CD4-positive, alpha-beta T cell (primary cell): ENCODE results near the gene ZNF521. TPM values are rescaled to one million over a fixed set of nuclear protein-coding genes. Genes with fewer than 3 reads are reported as not detected.

Source experiments
- ATAC-seq: fragments of 200-7000 bp; cut with Tn5 transposase; one replicate; pipeline ENCODE4 v1.10.0; 2022; ENCODE audit warnings: mild to moderate bottlenecking; ENCODE audit not compliant: poor library complexity
- CTCF ChIA-PET: fragments of 350-600 bp; sonication (Branson Sonifier 250); formaldehyde crosslinking; loops from one replicate; lab custom pipeline; 2021; ENCODE audit warnings: antibody characterized with exemption, inconsistent platforms; lab: Charles Lee
- POLR2A ChIA-PET: fragments of 350-600 bp; sonication (Branson Sonifier 250); formaldehyde crosslinking; loops from one replicate; lab custom pipeline; 2021; ENCODE audit warnings: antibody characterized with exemption, inconsistent platforms; lab: Charles Lee
- DNase-seq, 14 experiments: peaks; one replicate each; pipeline ENCODE4 v3.0.0-alpha.2; 2013 to 2020; ENCODE audit warnings: mixed read lengths in 2 of 14
- H3K27ac ChIP-seq, 2 donors: one replicate each; pipeline versions ENCODE4 v1.5.1 to v1.7.0; 2013; ENCODE audit warnings: low read length in 2 of 2, low read depth in 1 of 2, mild to moderate bottlenecking in 1 of 2
- H3K27me3 ChIP-seq, 2 experiments: 1 replicate in 1 of 2; 2 replicates in 1 of 2; pipeline versions ENCODE4 v1.6.1 to v1.7.0; 2013; ENCODE audit warnings: low read length in 2 of 2, control low read depth in 1 of 2, mild to moderate bottlenecking in 1 of 2, moderate library complexity in 1 of 2; ENCODE audit not compliant: insufficient read depth in 2 of 2, control insufficient read depth in 1 of 2
- H3K36me3 ChIP-seq: one replicate; pipeline ENCODE4 v1.6.1; 2013; ENCODE audit warnings: low read length, control low read depth; ENCODE audit not compliant: insufficient read depth
- H3K4me1 ChIP-seq: one replicate; pipeline ENCODE4 v1.6.1; 2013; ENCODE audit warnings: low read length, control low read depth; ENCODE audit not compliant: insufficient read depth
- H3K4me3 ChIP-seq: one replicate; pipeline ENCODE4 v1.5.1; 2013; ENCODE audit warnings: mild to moderate bottlenecking, low read length, moderate library complexity
- H3K9me3 ChIP-seq, 2 experiments: 1 replicate in 1 of 2; 2 replicates in 1 of 2; pipeline versions ENCODE4 v1.6.1 to v1.7.0; 2013; ENCODE audit warnings: low read length in 2 of 2, mild to moderate bottlenecking in 2 of 2, control low read depth in 1 of 2, moderate library complexity in 1 of 2; ENCODE audit not compliant: control insufficient read depth in 1 of 2, insufficient read depth in 1 of 2
- H3K27ac Mint-ChIP-seq: one replicate; pipeline ENCODE4 v1.8.0; 2020; ENCODE audit warnings: mixed read lengths
- H3K27me3 Mint-ChIP-seq: one replicate; pipeline ENCODE4 v1.8.0; 2021; ENCODE audit warnings: mixed read lengths
- H3K36me3 Mint-ChIP-seq: one replicate; pipeline ENCODE4 v1.8.0; 2021; ENCODE audit warnings: low read depth, mixed read lengths
- H3K4me1 Mint-ChIP-seq: one replicate; pipeline ENCODE4 v1.8.0; 2021; ENCODE audit warnings: low read depth, mixed read lengths
- H3K4me3 Mint-ChIP-seq: one replicate; pipeline ENCODE4 v1.8.0; 2020; ENCODE audit warnings: mild to moderate bottlenecking, mixed read lengths
- H3K9me3 Mint-ChIP-seq: one replicate; pipeline ENCODE4 v1.8.0; 2020; ENCODE audit warnings: mixed read lengths
- intact Hi-C, 2 experiments: fragments of 100-400 bp; cut with DNase I in 1 of 2; cut with micrococcal nuclease in 1 of 2; formaldehyde crosslinking; loops; one replicate each; pipeline versions ENCODE4 v1.15.1 to v1.9.0; 2023 to 2025; cut with DNase I, micrococcal nuclease
- total RNA-seq, 174 experiments: library from RNA in 2 of 174; stranded (reverse) in 2 of 174; gene quantifications; one replicate each; pipeline ENCODE4 v1.2.3 and lab custom pipeline; 2021 to 2026
- TF ChIP-seq, protein P1 (sequence below): fragments of 200-600 bp; IDR thresholded peaks from one replicate; pipeline ENCODE4 v1.8.0; 2022; ENCODE audit warnings: antibody characterized with exemption, mild to moderate bottlenecking

Gene ZNF521
- total RNA-seq, 2 experiments from 2014 or later: not detected

DNA sequence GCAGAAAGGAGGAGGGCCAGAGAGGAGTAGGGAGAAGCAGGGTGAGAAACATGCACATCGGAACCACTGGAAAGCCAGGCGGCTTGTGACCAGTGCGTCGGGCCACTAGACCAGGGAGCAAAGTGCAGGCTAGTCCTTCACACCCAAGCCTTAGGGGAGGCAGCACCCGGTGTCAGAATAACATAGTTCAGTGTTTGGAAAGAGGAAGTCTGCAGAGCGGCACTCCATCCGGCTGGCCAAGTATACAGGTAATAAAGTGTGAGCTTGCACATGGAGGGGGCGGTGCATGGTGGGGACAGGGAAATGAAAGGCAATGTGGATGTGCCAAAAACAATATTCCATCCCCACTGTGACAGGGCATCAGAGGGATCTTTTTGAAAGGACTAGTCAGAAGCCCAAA is 69.7 kb downstream of the ZNF521 start:
- Mint-ChIP-seq H3K27me3 (peaks cover 5% of the 10 kb centered on the region), H3K27ac (no peak overlapping the region), H3K4me1 (no peaks in the 10 kb centered on the region), H3K9me3 (no peaks in the 10 kb centered on the region), H3K4me3 (no peak overlapping the region), H3K36me3 (no peaks in the 10 kb centered on the region)
- no peaks in the 10 kb centered on the region for H3K36me3 ChIP-seq
- no peak overlapping the region for H3K4me3 ChIP-seq
- TF ChIP-seq, protein P1, sequence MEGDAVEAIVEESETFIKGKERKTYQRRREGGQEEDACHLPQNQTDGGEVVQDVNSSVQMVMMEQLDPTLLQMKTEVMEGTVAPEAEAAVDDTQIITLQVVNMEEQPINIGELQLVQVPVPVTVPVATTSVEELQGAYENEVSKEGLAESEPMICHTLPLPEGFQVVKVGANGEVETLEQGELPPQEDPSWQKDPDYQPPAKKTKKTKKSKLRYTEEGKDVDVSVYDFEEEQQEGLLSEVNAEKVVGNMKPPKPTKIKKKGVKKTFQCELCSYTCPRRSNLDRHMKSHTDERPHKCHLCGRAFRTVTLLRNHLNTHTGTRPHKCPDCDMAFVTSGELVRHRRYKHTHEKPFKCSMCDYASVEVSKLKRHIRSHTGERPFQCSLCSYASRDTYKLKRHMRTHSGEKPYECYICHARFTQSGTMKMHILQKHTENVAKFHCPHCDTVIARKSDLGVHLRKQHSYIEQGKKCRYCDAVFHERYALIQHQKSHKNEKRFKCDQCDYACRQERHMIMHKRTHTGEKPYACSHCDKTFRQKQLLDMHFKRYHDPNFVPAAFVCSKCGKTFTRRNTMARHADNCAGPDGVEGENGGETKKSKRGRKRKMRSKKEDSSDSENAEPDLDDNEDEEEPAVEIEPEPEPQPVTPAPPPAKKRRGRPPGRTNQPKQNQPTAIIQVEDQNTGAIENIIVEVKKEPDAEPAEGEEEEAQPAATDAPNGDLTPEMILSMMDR: no peak
- no peak for DNase-seq
- CTCF ChIA-PET: no interaction called here
- ATAC-seq: no peak
- POLR2A ChIA-PET: no interaction called here
- H3K27me3 ChIP-seq: peaks cover 0 to 5% of the 10 kb centered on the region in 2 experiments
- H3K9me3 ChIP-seq: no peaks in the 10 kb centered on the region
- intact Hi-C loops: no loop called here
- H3K27ac ChIP-seq: no peak overlapping the region
- H3K4me1 ChIP-seq: no peaks in the 10 kb centered on the region

DNA sequence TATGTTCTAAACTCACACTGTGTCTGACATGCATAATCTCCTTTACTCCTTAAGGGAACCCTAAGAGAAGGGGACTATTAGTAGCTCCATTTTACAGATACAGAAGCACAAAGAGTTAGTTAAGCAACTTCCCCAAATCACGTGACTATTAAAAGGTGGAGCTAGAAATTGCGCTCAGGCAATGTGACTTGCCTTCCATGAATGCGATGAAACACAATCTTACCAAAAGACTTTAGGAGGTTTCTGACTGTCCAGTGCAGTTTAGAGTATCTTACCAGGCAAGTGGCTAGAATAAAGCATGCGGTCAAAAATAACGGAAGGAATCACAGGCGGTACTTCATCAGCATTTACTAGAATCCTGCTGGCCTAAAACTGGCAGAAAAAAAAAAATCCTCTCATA is 70.4 kb downstream of the ZNF521 start:
- no peak overlapping the region for H3K27ac Mint-ChIP-seq
- POLR2A ChIA-PET: no interaction called here
- peaks cover 0 to 5% of the 10 kb centered on the region in 2 experiments for H3K27me3 ChIP-seq
- CTCF ChIA-PET: no interaction called here
- no peaks in the 10 kb centered on the region for H3K9me3 Mint-ChIP-seq
- H3K27ac ChIP-seq: no peak overlapping the region
- no peaks in the 10 kb centered on the region for H3K36me3 ChIP-seq
- no peak for ATAC-seq
- H3K4me3 ChIP-seq: no peak overlapping the region
- H3K36me3 Mint-ChIP-seq: no peaks in the 10 kb centered on the region
- peaks cover 5% of the 10 kb centered on the region for H3K27me3 Mint-ChIP-seq
- TF ChIP-seq, protein P1: no peak
- H3K4me3 Mint-ChIP-seq: no peak overlapping the region
- no peaks in the 10 kb centered on the region for H3K4me1 ChIP-seq
- no peak for DNase-seq
- intact Hi-C loops: no loop called here
- no peaks in the 10 kb centered on the region for H3K9me3 ChIP-seq
- no peaks in the 10 kb centered on the region for H3K4me1 Mint-ChIP-seq

DNA sequence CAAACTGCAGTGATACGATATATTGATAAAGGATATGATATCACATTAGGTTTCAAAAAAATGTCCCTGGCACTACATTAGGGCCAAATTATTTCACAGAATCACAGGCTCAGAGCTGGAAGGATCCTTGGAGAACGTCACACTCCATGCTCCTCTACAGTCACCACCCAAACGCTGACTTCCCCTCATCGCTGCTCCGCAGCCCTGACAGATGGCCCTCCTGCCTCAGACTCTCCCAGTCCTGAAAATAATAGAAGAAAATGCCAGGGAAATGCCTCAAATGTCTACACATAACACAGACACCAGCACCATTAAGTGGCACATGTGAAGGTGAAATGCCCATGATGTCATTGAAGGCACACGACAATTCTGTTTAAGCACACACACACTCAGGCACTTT is 72.0 kb downstream of the ZNF521 start:
- Histone ChIP-seq H3K27me3 (peaks cover 0 to 5% of the 10 kb centered on the region in 2 experiments), H3K27ac (no peak overlapping the region), H3K4me1 (no peaks in the 10 kb centered on the region), H3K4me3 (no peak overlapping the region), H3K36me3 (no peaks in the 10 kb centered on the region), H3K9me3 (no peaks in the 10 kb centered on the region)
- ChIA-PET CTCF (no interaction called here), POLR2A (no interaction called here)
- Mint-ChIP-seq H3K9me3 (no peaks in the 10 kb centered on the region), H3K27ac (no peak overlapping the region), H3K27me3 (peaks cover 5% of the 10 kb centered on the region), H3K36me3 (no peaks in the 10 kb centered on the region), H3K4me3 (no peak overlapping the region), H3K4me1 (no peaks in the 10 kb centered on the region)
- no peak for DNase-seq
- TF ChIP-seq, protein P1: no peak
- no peak for ATAC-seq
- intact Hi-C loops: no loop called here
